GM19043 (cell line): Measurements from ENCODE around the gene CDK5R1.
A peak's percentile ranks its signal among the peaks of the same experiment; 100 is the strongest.
"Not testable (repeated sequence)": the region's sequence is repeated elsewhere in the genome, so short reads cannot be mapped to it uniquely, and the experiment has no call there.

ENCODE experiments used
- ATAC-seq: cut with Tn5 transposase; IDR thresholded peaks from one replicate; pipeline ENCODE4 v1.9.1; 2021; ENCODE audit warnings: low read depth; ENCODE audit not compliant: unreplicated experiment

The CDK5R1 gene

GRCh38 chr17:32486701-32487472 is at the start of gene CDK5R1:
Gene CDK5R1 (plus strand): TSS chr17:32486993. CDS start chr17:32487621, 628 bp downstream.
- ATAC-seq, result no peak

DNA sequence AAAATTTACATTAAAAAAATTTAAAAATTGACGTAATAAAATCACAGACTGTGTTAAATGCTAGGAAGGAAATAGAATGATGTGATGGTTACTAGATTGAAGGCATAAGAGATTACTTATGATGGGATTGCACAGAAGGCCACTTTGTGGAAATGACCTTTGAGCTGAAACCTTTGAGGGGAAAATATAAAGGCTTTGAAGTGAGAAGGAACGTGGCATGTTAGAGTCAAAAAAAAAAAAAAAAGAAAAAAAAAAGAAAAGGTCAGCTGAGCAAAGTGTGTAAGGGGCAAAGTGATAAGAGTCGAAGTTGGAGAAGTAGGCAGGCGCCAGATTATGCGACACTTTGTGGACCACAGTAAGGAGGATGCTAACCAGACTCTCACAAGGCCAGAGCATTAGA is 46.1 kb upstream of the CDK5R1 start:
- no peak for ATAC-seq

- no peak for ATAC-seq
These were observed 44.9 kb upstream of the CDK5R1 start for GRCh38 chr17:32441886-32442285.

- peak; percentile 12 for ATAC-seq
These were observed 42.9 kb upstream of the CDK5R1 start for GRCh38 chr17:32443827-32444300.

DNA sequence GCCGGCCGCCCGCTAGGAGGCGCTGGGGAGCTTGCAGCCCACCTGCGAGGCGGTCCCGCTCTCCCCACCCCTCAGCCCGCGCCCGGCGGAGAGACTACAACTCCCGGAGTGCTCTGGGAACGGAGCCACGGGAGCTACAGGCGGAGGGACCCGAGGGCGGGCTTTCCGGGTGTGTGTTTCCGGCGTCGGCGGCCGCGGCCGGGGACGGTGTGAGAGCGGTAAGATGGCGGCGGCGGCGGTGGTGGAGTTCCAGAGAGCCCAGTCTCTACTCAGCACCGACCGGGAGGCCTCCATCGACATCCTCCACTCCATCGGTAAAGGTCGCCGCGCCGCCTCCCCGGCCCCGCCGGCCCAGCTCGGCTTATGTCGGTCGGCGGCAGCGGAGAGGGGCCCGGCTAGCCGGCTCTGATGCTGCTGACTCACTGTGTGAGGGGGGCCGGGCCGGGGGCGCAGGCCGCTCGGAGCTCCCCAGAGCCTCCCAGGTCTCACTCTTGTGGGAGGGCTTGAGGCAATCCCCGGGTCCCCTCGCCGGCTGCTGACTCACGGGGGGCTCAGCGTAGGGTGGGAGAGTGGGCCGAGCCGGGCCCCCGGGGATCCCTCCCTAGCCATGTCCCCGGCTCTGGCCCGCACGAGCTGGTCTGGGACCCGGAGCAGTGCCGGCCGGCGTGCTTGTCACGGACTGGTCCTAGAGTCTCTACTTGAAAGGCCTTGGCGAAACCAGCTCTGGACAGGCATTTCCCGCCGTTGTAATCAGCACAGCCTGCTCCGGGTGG is 42.3 kb upstream of the CDK5R1 start, which contains the start of gene PSMD11:
Gene PSMD11, plus strand, starts transcription at position 210 of the 773 bp plus-strand sequence. Its CDS starts 14 bp downstream, at position 224.
- ATAC-seq, result peak; percentile 90

DNA sequence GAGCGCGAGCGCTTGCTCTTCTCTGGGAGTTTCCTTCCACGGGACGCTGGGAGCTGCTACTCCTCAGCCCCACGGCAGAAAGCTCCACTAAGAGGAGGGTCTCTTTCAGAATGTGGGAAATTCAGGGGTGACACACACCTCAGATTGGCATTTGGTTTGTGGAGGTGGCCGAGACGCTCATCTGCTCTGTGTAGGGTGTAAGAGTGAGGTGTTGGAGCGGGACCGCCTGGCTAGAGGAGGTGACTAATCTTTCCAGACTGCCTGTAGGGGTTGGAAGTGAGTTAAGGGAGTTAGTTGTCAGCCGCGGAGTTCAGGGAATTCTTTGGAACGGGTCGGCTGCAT is 41.7 kb upstream of the CDK5R1 start:
- ATAC-seq, result no peak

DNA sequence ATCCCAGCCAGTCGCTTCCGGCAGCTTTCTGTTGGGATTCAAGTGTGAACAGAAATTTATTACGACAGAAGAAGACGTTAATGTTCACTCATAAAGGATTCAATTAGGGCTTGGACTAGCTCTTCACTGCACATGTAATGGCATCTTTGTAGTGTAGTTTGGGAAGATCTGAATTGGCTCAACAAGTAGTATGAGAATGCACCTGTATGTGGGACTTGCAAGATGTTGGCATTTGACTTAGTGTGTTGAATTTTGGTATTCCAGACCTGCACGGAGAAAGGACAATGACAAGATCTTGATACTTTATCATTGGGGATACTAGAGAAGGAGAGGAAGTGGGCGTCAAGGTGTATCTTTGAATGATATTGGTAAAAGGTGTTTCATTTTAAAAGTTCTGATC is 41.3 kb upstream of the CDK5R1 start:
- ATAC-seq, result no peak

DNA sequence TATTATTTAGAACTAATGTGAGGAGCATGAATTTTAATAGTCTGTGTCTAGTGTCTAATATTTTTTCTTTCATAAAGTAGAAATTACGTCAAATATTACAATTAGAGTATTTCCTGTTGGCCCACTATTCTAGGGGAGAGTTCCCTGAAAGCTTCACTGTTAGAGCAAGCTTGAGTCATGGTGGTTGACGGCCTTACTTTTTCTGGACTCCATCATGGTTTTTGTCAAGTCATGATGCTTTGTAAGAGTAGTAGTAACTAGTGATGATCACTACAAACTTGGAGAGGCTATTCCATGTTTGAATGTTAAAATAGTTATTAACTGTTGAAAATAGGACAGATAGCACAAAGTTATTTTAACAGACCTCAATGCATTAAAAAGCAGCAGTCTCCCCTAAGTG is 40.8 kb upstream of the CDK5R1 start:
- no peak for ATAC-seq

- no peak for ATAC-seq
These were observed 39.8 kb upstream of the CDK5R1 start for GRCh38 chr17:32446949-32447348.

DNA sequence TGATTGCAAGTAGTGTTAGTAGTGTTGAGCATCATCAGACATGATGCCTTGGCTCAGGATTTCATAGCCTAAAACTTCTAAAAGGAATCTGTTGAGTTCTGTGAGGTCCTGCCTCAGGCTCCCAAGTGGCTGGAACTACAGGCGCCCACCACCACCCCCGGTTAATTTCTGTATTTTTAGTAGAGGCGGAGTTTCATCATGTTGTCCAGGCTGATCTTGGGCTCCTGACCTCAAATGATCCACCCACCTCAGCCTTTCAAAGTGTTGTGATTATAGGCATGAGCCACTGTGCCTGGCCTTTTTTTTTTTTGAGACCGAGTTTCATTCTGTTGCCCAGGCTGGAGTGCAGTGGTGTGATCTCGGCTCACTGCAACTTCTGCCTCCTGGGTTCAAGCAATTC is 36.8 kb upstream of the CDK5R1 start:
- no peak for ATAC-seq

DNA sequence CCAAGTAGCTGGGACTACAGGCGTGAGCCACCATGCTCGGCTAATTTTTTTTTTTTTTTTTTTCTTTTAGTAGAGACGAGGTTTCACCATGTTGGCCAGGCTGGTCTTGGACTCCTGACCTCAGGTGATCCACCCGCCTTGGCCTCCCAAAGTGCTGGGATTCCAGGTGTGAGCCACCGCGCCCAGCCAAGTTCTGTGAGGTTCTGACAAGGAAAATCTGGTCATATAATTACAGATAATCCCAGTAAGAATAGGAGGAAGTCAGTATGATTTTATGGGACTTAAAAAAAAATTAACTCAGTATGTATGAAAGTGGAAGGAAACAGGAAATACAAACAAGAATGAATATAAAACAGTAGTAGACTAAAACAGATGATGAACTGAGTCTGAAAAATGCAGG is 36.4 kb upstream of the CDK5R1 start:
- not testable (repeated sequence) for ATAC-seq

- ATAC-seq, result no peak
These were observed 34.9 kb upstream of the CDK5R1 start for GRCh38 chr17:32451879-32452278.

- no peak for ATAC-seq
These were observed 34.5 kb upstream of the CDK5R1 start for GRCh38 chr17:32452281-32452680.

DNA sequence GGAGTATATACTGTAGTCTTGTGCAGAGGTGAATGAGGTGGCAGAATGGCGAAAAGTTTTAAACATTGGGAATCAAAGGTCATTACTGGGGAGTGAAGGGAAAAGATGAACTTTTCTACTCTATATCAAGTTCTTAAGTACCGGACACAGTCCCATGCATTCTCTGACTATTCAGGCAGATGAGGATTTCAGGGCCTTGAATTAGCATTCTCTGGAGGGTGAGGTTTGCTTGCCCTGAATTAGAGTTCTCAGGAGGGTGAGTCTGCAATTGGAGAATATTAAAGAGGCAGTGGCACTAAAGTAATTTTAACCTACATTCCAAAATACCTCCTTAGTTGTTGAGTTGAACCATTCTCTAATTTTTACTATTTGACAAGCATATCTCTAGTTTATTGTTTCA is 33.4 kb upstream of the CDK5R1 start:
- no peak for ATAC-seq

DNA sequence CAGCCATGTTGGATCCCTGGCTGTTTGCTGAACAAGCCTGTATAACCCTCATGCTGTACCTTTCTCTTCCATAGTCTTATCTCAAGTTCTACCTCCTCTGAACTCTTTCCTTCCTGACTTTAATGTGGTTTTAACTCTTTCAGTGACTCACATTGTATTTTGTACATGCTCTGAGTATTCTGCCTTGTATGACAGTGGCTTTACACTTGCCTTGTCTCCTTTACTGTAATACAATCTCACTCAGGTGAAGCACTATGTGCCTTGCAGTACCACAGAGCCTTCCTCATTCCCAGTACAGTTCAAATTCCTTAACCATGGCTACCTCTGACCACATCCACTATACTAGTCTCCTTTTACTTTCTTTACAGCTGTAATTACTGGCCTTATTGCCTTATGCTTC is 28.4 kb upstream of the CDK5R1 start:
- ATAC-seq, result no peak

GRCh38 chr17:32460054-32460453 is 26.7 kb upstream of the CDK5R1 start:
- no peak for ATAC-seq

GRCh38 chr17:32461498-32461852 is 25.3 kb upstream of the CDK5R1 start:
- ATAC-seq, result no peak

DNA sequence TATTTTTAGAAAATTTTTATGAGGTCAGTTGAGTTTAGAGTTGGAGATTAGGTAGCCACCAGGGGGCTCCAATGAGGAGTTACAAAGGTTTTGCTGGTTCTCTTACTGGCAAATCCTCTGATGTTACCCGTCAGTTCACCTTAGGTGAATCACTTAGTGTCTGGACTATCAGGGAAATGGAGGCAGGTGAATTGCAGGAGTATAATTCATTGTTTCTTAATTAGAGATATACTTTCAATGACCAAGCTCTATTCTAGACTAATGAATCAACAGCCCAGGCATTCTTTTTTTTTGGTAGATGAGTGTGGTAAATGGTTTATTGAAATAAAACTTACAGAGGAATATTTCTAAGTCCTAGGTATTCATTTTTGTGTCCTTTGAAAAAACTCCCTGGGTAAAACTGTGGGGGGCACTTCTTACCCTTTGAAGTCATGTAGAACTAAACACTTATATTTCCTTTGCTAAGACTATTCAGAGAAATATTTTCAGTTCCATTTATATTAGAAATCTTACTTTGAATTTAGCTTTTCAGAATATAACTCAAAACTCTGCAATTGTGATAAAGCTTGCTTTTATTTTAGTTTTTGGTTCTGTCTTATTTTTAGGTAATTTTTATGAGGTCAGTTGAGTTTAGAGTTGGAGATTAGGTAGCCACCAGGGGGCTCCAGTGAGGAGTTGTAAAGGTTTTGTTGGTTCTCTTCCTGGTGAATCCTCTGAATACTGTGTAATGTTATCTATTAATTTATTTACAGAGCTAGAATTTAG is 24.8 kb upstream of the CDK5R1 start:
- no peak for ATAC-seq

DNA sequence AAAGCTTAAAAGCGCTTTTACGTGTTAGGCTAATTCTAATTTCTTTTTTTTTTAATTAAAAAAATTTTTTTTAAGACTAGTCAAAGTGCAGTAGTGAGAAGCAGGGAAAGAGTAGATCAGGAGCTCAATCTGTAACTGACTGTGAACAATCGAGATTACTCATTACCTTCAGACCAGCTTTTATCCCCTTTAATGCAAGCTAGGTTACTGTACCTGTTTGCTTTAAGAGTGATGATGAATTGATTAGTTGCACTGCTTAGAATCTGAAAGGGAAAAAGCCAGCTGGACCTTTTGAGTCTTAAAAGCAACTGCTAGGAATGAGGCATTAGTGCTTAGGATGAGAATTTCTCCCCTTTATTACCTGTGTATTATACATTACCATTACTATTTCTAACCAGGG is 23.5 kb upstream of the CDK5R1 start:
- no peak for ATAC-seq

GRCh38 chr17:32464374-32464773 is 22.4 kb upstream of the CDK5R1 start:
- ATAC-seq, result no peak

DNA sequence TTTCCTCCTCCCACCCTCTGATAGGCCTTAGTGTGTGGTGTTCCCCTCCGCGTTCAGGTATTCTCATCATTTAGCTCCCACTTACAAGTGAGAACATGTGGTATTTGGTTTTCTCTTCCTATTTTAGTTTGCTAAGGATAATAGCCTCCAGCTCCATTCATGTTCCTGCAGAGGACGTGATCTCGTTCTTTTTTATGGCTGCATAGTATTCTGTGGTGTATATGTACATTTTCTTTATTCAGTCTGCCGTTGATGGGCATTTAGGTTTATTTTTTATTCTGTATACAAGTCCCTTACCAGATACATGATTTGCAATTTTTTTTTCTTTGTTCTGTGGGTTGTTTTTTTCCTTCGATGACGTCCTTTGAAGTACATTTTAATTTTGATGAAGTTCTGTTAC is 18.8 kb upstream of the CDK5R1 start:
- ATAC-seq, result no peak
